ENCODE data around the gene PITPNM3. TPM values are rescaled to one million over a fixed set of nuclear protein-coding genes. Genes with fewer than 3 reads are reported as not detected.

Gene PITPNM3
- total RNA-seq, 6 experiments from 2014 or later: 0.94 to 1.1 (median 1.0) TPM

DNA sequence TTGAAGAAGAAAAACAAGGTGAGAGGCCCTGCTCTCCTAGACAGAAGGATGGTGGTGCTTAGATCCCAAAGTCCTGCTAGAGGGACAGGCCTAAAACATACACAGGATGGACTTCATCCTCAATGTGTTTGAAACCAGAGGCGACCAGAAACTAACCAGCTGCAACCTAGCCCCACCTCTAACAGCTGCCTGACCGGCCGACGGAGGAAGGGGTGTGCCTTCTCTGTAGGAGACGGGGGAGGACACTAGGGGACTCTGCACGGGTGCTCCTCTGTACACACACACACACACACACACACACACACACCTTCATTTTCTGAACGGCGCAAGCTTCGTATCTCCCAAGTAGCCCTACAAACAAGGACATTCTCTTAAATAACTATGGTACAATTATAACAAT lies 24.3 kb upstream of the PITPNM3 start:
- peaks cover 13% of the 10 kb centered on the region for H3K4me1 Mint-ChIP-seq (ENCODE audit: low read depth)

DNA sequence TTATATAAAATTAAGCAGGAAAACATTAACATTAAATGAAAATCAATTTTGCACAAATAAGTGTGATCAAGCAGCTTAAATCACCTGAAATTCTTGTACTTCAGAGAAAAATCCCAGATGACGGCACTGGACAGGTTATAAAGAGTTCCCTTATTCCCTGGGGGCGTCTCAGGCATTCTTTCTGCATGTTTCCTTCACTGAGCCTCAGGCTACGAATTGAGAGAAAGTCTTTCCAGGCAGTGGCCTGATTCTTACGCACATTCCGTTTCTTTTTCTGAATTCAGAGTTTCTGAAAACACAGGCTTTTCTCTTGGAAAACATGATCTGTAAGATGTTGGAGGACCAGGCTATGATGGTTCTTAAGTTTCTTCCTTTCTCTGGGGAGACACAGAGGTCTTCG lies 22.1 kb upstream of the PITPNM3 start:
- Mint-ChIP-seq H3K4me1 (ENCODE audit: low read depth) (peaks cover 32% of the 10 kb centered on the region), H3K9me3 (peaks cover 3% of the 10 kb centered on the region; the same call in 1 of the 2 replicates), H3K36me3 (ENCODE audit: low read depth) (peaks cover 46% of the 10 kb centered on the region), H3K27ac (no peak overlapping the region), H3K4me3 (no peak overlapping the region), H3K27me3 (ENCODE audit: insufficient read depth) (no peaks in the 10 kb centered on the region; the same call in 1 of the 2 replicates)
- no peak for DNase-seq
- TF ChIP-seq, protein P1, sequence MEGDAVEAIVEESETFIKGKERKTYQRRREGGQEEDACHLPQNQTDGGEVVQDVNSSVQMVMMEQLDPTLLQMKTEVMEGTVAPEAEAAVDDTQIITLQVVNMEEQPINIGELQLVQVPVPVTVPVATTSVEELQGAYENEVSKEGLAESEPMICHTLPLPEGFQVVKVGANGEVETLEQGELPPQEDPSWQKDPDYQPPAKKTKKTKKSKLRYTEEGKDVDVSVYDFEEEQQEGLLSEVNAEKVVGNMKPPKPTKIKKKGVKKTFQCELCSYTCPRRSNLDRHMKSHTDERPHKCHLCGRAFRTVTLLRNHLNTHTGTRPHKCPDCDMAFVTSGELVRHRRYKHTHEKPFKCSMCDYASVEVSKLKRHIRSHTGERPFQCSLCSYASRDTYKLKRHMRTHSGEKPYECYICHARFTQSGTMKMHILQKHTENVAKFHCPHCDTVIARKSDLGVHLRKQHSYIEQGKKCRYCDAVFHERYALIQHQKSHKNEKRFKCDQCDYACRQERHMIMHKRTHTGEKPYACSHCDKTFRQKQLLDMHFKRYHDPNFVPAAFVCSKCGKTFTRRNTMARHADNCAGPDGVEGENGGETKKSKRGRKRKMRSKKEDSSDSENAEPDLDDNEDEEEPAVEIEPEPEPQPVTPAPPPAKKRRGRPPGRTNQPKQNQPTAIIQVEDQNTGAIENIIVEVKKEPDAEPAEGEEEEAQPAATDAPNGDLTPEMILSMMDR (IDR thresholded peaks at IDR 0.05): no peak

More for the DNA sequence above, 24.3 kb upstream of the PITPNM3 start:
- TF ChIP-seq, protein P1 (IDR thresholded peaks at IDR 0.05): no peak
- no peak for DNase-seq
- Mint-ChIP-seq H3K27me3 (ENCODE audit: insufficient read depth) (no peaks in the 10 kb centered on the region; the same call in 1 of the 2 replicates), H3K4me3 (no peak overlapping the region), H3K9me3 (peaks cover 8% of the 10 kb centered on the region), H3K36me3 (ENCODE audit: low read depth) (peaks cover 63% of the 10 kb centered on the region), H3K27ac (no peak overlapping the region)

- Mint-ChIP-seq H3K36me3 (ENCODE audit: low read depth) (peaks cover 40% of the 10 kb centered on the region), H3K4me1 (ENCODE audit: low read depth) (peaks cover 32% of the 10 kb centered on the region), H3K9me3 (no peaks in the 10 kb centered on the region), H3K27ac (no peak overlapping the region), H3K27me3 (ENCODE audit: insufficient read depth) (no peaks in the 10 kb centered on the region; the same call in 1 of the 2 replicates), H3K4me3 (no peak overlapping the region)
- TF ChIP-seq, protein P1 (IDR thresholded peaks at IDR 0.05): no peak
- DNase-seq: no peak
Observed at GRCh38 chr17:6577686-6578263, 21.4 kb upstream of the PITPNM3 start.

GRCh38 chr17:6576038-6576785 lies 19.9 kb upstream of the PITPNM3 start:
- DNase-seq: no peak
- Mint-ChIP-seq H3K27me3 (ENCODE audit: insufficient read depth) (peaks cover 3% of the 10 kb centered on the region), H3K27ac (peak overlapping the region; percentile 94), H3K4me1 (ENCODE audit: low read depth) (peaks cover 32% of the 10 kb centered on the region), H3K9me3 (no peaks in the 10 kb centered on the region), H3K36me3 (ENCODE audit: low read depth) (peaks cover 29% of the 10 kb centered on the region), H3K4me3 (no peak overlapping the region; the same call in 1 of the 2 replicates)
- TF ChIP-seq, protein P1 (IDR thresholded peaks at IDR 0.05): no peak

DNA sequence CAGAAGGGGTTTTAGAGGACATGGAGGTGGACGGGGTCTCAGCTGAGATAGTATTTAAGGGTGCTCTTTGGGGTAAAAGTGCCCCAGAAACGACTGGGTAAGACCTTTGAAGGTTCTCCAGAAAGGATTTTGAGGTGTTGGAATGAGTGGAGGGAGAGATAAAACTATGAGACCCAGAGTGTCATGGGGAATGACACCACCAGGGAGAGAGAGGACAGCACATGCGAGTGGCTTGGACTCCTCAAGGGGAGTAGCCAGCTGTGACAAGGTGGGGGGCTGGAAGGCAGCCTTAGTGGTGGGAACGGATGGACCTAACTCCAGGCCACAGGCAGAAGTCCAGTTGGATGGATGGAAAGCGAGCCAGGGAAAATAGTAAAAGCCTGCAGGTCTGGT lies 19.2 kb upstream of the PITPNM3 start:
- Mint-ChIP-seq H3K27ac (peak overlapping the region; percentile 94), H3K27me3 (ENCODE audit: insufficient read depth) (peaks cover 4% of the 10 kb centered on the region), H3K4me3 (peak overlapping the region; percentile 62), H3K9me3 (no peaks in the 10 kb centered on the region), H3K36me3 (ENCODE audit: low read depth) (peaks cover 29% of the 10 kb centered on the region), H3K4me1 (ENCODE audit: low read depth) (peaks cover 32% of the 10 kb centered on the region)
- DNase-seq: no peak
- TF ChIP-seq, protein P1 (IDR thresholded peaks at IDR 0.05): no peak

All from HFFc6 (cell line).